ENCODE measurements around the gene GALNT4.
A peak's percentile ranks its signal among the peaks of the same experiment; 100 is the strongest.

GALNT4 gene

DNA sequence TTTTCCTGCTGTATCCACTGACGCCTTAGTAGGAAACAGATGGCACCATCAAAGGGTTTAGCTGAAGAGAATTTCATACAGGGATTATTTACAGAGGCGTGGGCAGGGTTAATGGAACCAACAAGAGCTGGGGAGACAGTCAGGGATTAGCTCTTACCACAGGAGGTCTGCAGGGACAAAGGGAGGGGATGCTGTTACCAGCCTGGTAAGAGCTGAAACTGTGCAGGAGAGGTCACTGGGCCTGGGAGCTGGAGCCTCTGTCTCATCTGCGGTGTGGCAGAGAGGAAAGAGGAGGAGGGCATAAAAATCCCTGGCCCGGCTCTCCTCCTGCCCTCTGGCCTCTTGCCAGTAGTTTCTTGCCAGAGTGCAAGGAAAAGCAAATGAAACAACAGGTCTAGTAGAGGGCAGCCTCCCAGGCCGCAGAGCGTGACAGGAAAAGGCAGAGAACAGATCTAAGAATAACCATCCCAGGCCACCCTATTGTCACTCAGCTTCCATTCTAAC, 20.1 kb upstream of the GALNT4 start:
- H3K9me3 ChIP-seq (ENCODE audit: low read length) = no peaks in the 10 kb centered on the region
- H3K36me3 ChIP-seq (ENCODE audit: insufficient read depth, low read length) = no peaks in the 10 kb centered on the region
- no peak overlapping the region for H3K4me3 ChIP-seq (ENCODE audit: low read length)
- no peak overlapping the region for H2AFZ ChIP-seq (ENCODE audit: low read depth, low read length)
- no peaks in the 10 kb centered on the region for H3K27me3 ChIP-seq (ENCODE audit: insufficient read depth, low read length)
- H3K4me1 ChIP-seq (ENCODE audit: insufficient read depth, low read length) = peaks cover 12% of the 10 kb centered on the region

DNA sequence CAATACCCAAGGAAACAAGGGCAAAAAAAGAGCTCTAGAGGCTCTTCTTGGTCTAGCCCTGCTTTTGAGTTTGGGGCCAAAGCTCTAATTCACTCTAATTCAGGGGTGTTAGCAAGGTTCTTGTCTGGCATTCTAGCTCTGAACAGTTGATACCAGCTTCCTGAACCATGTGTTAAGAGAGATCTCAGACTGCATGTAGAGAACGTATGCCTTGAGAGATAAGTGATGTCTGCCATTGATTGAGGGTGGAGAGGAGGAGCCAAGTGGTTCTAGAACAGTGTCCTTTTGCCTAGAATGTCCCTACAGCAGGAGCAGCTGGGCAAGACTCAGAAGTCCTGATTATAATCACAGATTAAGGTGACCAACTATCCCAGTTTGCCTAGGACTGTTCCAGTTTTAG, 19.4 kb upstream of the GALNT4 start:
- H3K36me3 ChIP-seq (ENCODE audit: insufficient read depth, low read length) = no peaks in the 10 kb centered on the region
- H3K4me3 ChIP-seq (ENCODE audit: low read length) = no peak overlapping the region
- peaks cover 12% of the 10 kb centered on the region for H3K4me1 ChIP-seq (ENCODE audit: insufficient read depth, low read length)
- no peak overlapping the region for H2AFZ ChIP-seq (ENCODE audit: low read depth, low read length)
- H3K9me3 ChIP-seq (ENCODE audit: low read length) = no peaks in the 10 kb centered on the region
- no peaks in the 10 kb centered on the region for H3K27me3 ChIP-seq (ENCODE audit: insufficient read depth, low read length)

DNA sequence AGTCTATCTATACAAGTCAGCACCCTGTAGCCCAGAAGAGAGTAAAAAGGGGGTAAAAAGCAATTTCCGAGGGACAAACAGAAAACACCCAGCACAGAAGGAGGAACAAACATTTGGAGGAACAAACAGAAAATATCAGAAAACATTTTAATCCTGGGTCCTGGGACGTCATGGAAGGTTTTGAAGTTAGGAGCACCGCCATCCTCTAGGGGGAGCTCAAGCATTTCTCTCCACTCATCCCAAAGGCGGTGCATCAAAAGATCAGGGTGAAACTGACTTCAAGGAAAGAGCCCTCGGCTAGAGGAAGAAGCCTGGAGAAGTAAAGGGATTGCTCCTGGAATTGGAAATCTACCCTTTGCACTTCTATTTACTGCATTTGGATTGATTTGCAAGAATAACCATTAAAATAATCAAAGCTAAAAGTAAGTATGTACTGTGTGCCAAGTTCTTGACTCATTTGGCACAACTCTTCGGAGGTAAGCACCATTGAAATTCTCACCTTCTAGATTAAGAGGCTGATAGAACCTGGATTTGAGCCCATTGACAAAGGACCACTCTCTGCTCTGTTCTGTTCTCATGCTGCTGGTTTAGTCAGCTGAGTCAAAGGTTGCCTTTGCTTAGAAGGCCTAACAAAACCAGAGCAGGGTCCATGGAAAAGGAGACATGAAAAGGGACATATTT, 18.5 kb upstream of the GALNT4 start:
- no peak overlapping the region for H2AFZ ChIP-seq (ENCODE audit: low read depth, low read length)
- no peak overlapping the region for H3K4me3 ChIP-seq (ENCODE audit: low read length)
- no peaks in the 10 kb centered on the region for H3K27me3 ChIP-seq (ENCODE audit: insufficient read depth, low read length)
- no peaks in the 10 kb centered on the region for H3K36me3 ChIP-seq (ENCODE audit: insufficient read depth, low read length)
- H3K4me1 ChIP-seq (ENCODE audit: insufficient read depth, low read length) = peaks cover 12% of the 10 kb centered on the region
- H3K9me3 ChIP-seq (ENCODE audit: low read length) = no peaks in the 10 kb centered on the region

- H3K9me3 ChIP-seq (ENCODE audit: low read length) = no peaks in the 10 kb centered on the region
- no peaks in the 10 kb centered on the region for H3K36me3 ChIP-seq (ENCODE audit: insufficient read depth, low read length)
- H3K27me3 ChIP-seq (ENCODE audit: insufficient read depth, low read length) = no peaks in the 10 kb centered on the region
- H3K4me1 ChIP-seq (ENCODE audit: insufficient read depth, low read length) = peaks cover 12% of the 10 kb centered on the region
- H3K4me3 ChIP-seq (ENCODE audit: low read length) = no peak overlapping the region
- H2AFZ ChIP-seq (ENCODE audit: low read depth, low read length) = no peak overlapping the region
Observed at GRCh38 chr12:89542236-89542635, 17.6 kb upstream of the GALNT4 start.

- H3K4me1 ChIP-seq (ENCODE audit: insufficient read depth, low read length) = peaks cover 12% of the 10 kb centered on the region
- H2AFZ ChIP-seq (ENCODE audit: low read depth, low read length) = no peak overlapping the region
- H3K36me3 ChIP-seq (ENCODE audit: insufficient read depth, low read length) = no peaks in the 10 kb centered on the region
- H3K4me3 ChIP-seq (ENCODE audit: low read length) = no peak overlapping the region
- H3K27me3 ChIP-seq (ENCODE audit: insufficient read depth, low read length) = no peaks in the 10 kb centered on the region
- no peaks in the 10 kb centered on the region for H3K9me3 ChIP-seq (ENCODE audit: low read length)
Observed at GRCh38 chr12:89540586-89540985, 16.0 kb upstream of the GALNT4 start.

DNA sequence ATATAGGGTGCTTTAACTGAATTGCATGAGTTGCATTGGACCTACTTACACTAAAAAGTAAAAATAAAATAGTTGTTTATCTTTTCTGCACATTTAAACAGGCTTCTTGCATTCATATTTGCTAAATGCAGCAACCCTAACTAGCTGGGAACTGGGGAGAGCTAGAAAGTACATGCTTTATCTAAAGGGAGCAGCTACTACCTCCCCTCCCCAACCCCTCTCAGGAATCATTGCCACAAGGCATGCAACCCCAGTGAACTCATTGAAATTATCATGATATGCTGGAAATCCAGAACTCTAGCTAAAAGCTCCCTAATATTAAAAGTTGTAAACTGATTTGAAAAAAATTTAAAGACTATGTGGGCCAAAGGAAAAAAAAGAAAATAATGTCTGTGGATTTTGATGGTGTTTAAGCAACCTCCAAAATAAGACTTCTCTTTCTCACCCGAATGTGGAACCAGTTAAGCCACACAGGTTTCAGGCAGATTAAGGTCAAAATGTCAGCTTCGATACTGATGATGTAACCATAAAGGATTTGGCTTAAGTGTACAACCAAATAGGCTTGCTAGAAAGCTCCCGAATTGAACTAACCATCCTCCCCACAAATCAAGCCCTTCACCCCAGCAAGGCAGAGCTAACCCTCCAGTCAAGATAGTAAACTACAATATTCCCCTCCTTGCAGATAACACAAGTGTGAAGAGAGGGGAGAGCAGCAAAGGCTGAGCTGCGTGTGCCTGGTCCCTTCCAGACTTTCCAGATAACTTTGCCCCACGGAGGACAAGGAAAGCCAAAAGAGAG, 15.0 kb upstream of the GALNT4 start:
- Histone ChIP-seq H3K36me3 (ENCODE audit: insufficient read depth, low read length) (no peaks in the 10 kb centered on the region), H3K9me3 (ENCODE audit: low read length) (no peaks in the 10 kb centered on the region), H3K4me3 (ENCODE audit: low read length) (no peak overlapping the region), H3K4me1 (ENCODE audit: insufficient read depth, low read length) (peaks cover 6% of the 10 kb centered on the region), H3K27me3 (ENCODE audit: insufficient read depth, low read length) (no peaks in the 10 kb centered on the region), H2AFZ (ENCODE audit: low read depth, low read length) (no peak overlapping the region)

- Histone ChIP-seq H3K4me1 (ENCODE audit: insufficient read depth, low read length) (peaks cover under 1% of the 10 kb centered on the region), H2AFZ (ENCODE audit: low read depth, low read length) (no peak overlapping the region), H3K27me3 (ENCODE audit: insufficient read depth, low read length) (no peaks in the 10 kb centered on the region), H3K9me3 (ENCODE audit: low read length) (no peaks in the 10 kb centered on the region), H3K4me3 (ENCODE audit: low read length) (no peak overlapping the region), H3K36me3 (ENCODE audit: insufficient read depth, low read length) (no peaks in the 10 kb centered on the region)
Observed at GRCh38 chr12:89538897-89539296, 14.3 kb upstream of the GALNT4 start.

GRCh38 chr12:89537389-89537788, 12.8 kb upstream of the GALNT4 start:
- Histone ChIP-seq H2AFZ (ENCODE audit: low read depth, low read length) (no peak overlapping the region), H3K27me3 (ENCODE audit: insufficient read depth, low read length) (no peaks in the 10 kb centered on the region), H3K4me1 (ENCODE audit: insufficient read depth, low read length) (no peaks in the 10 kb centered on the region), H3K4me3 (ENCODE audit: low read length) (no peak overlapping the region), H3K36me3 (ENCODE audit: insufficient read depth, low read length) (no peaks in the 10 kb centered on the region), H3K9me3 (ENCODE audit: low read length) (no peaks in the 10 kb centered on the region)

GRCh38 chr12:89529738-89530137, 5.1 kb upstream of the GALNT4 start:
- Histone ChIP-seq H3K9me3 (ENCODE audit: low read length) (no peaks in the 10 kb centered on the region), H2AFZ (ENCODE audit: low read depth, low read length) (no peak overlapping the region)

GRCh38 chr12:89528434-89528833, 3.8 kb upstream of the GALNT4 start:
- no peaks in the 10 kb centered on the region for H3K27me3 ChIP-seq (ENCODE audit: insufficient read depth, low read length)
- no peaks in the 10 kb centered on the region for H3K9me3 ChIP-seq (ENCODE audit: low read length)
- no peaks in the 10 kb centered on the region for H3K36me3 ChIP-seq (ENCODE audit: insufficient read depth, low read length)
- peaks cover 11% of the 10 kb centered on the region for H3K4me1 ChIP-seq (ENCODE audit: insufficient read depth, low read length)
- H3K4me3 ChIP-seq (ENCODE audit: low read length) = no peak overlapping the region
- H2AFZ ChIP-seq (ENCODE audit: low read depth, low read length) = no peak overlapping the region

More at GRCh38 chr12:89529738-89530137, 5.1 kb upstream of the GALNT4 start:
- Histone ChIP-seq H3K4me1 (ENCODE audit: insufficient read depth, low read length) (peaks cover 2% of the 10 kb centered on the region), H3K4me3 (ENCODE audit: low read length) (no peak overlapping the region), H3K27me3 (ENCODE audit: insufficient read depth, low read length) (no peaks in the 10 kb centered on the region), H3K36me3 (ENCODE audit: insufficient read depth, low read length) (no peaks in the 10 kb centered on the region)

GRCh38 chr12:89525824-89526770, 1.5 kb upstream of the GALNT4 start, which contains the start of gene POC1B:
Gene POC1B, minus strand, starts transcription at chr12:89526047. Its CDS starts 152 bp downstream, at chr12:89525895.
- peak within 1 kb of the TSS; percentile 93 for H2AFZ ChIP-seq (ENCODE audit: low read depth, low read length)
- peaks cover 5% of the 10 kb centered on the region for H3K36me3 ChIP-seq (ENCODE audit: insufficient read depth, low read length)
- peaks cover 11% of the 10 kb centered on the region for H3K4me1 ChIP-seq (ENCODE audit: insufficient read depth, low read length)

DNA sequence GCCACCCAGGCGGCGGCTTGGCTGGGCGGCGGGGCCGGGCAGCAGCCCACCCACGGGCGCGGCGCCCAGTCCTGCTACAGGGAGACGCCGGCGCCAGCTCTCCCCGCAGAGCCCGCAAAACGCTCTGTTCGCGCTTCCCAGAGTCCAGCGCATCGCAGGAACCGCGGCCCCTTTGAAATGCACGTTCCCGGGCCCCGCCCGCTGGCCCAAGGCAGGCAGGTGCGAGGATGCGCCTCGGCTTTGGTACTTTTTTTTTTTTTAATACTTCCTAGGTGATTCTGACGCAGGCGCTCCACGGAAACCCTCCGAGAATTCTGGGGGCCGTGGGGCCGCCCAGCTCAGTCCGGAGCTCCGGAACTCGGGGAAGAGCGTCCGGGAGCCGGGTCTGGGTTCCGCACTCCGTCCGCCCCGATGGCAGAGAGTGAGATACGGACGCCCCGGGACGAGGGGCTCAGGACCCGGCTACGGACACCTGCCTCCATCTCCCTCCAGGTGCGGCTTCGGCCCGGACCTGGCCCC, 768 bp upstream of the GALNT4 start:
- Histone ChIP-seq H2AFZ (ENCODE audit: low read depth, low read length) (peak overlapping the region; percentile 93), H3K4me3 (ENCODE audit: low read length) (peak overlapping the region; percentile 72), H3K27me3 (ENCODE audit: insufficient read depth, low read length) (no peaks in the 10 kb centered on the region), H3K4me1 (ENCODE audit: insufficient read depth, low read length) (peaks cover 11% of the 10 kb centered on the region), H3K36me3 (ENCODE audit: insufficient read depth, low read length) (peaks cover 5% of the 10 kb centered on the region), H3K9me3 (ENCODE audit: low read length) (no peaks in the 10 kb centered on the region)

More at GRCh38 chr12:89525824-89526770, 1.5 kb upstream of the GALNT4 start, which contains the start of gene POC1B:
- no peaks in the 10 kb centered on the region for H3K27me3 ChIP-seq (ENCODE audit: insufficient read depth, low read length)
- no peaks in the 10 kb centered on the region for H3K9me3 ChIP-seq (ENCODE audit: low read length)
- peak within 1 kb of the TSS; percentile 72 for H3K4me3 ChIP-seq (ENCODE audit: low read length)

Measured in neuron (in vitro differentiated cells).